Measurements from ENCODE around the gene LGALS8.

LGALS8 gene

GRCh38 chr1:236589531-236589930 is 65.7 kb downstream of the LGALS8 start:
- DNase-seq (ENCODE audit: low read depth), result no peak

DNA sequence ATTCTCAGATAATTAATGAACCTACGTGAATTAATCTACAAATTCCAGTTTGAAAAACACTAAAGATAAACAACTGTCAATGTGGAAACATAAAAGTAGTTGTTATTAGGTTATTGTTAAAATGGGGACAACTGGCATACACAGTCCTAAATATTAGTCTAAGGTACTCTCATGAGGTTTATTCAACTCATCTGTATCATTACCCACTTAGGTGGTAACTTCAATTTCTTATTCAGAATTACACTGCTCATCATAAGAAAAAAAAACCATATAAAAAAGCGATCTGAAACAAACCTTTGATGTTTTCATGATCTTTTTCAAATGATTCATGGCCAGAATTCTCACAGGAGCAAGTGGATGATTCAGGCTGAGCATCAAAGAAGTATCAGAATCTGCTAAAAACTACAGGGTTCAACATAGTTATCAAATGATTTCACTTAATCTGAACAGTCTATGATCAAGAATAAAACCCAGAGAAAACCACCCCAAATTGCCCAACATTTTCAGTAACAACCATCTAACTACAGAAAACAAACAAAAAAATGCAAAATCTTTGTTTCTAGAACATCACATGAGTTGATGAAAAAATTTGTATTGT is 66.9 kb downstream of the LGALS8 start:
- no peak for DNase-seq (ENCODE audit: low read depth)

DNA sequence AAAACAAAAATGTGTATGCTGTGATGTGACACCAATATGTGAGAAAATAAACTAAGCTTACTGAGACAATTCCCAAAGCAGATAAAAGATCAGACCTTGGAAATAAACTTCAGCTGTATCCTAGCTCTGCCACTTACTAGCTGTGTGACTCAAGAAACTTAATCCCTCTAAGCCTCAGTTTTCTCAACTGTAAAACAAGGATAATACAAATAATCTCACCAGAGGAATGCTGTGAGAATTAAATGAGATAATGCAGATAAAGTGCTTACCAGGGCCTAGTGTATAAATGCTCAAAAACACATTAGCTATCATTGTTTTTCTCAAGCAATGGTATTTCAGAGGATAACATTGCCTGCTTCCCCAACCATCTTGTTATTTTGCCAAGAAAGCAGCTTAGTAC is 78.4 kb downstream of the LGALS8 start:
- DNase-seq (ENCODE audit: low read depth), result no peak

Measured in stimulated activated CD8-positive, alpha-beta memory T cell treated with anti-CD3 and anti-CD28 coated beads, Interleukin-12 subunit alpha, Interleukin-12 subunit beta, amount 100 ng/mL, for 1 hour (primary cell).